H1 (cell line): ENCODE measurements around the gene MEF2D. TPM values are rescaled to one million over a fixed set of nuclear protein-coding genes. Genes with fewer than 3 reads are reported as not detected.
A peak's percentile ranks its signal among the peaks of the same experiment; 100 is the strongest.

Experiments used
- CTCF ChIA-PET: fragments of 300-600 bp; sonication (Branson Sonifier 250); formaldehyde crosslinking; loops from one replicate; lab custom pipeline; 2021; ENCODE audit not compliant: partially characterized antibody; lab: Charles Lee
- POLR2A ChIA-PET: fragments of 300-600 bp; sonication (Branson Sonifier 250); formaldehyde crosslinking; loops from one replicate; lab custom pipeline; 2021; ENCODE audit warnings: inconsistent platforms; ENCODE audit not compliant: partially characterized antibody; lab: Charles Lee
- DNase-seq, 2 experiments: peaks; one replicate each; pipeline versions ENCODE4 v3.0.0 to v3.0.0-alpha.2; 2010 to 2022; ENCODE audit warnings: low spot score in 2 of 2, low read depth in 1 of 2, mixed read lengths in 1 of 2
- FAIRE-seq: peaks from 2 replicates; lab custom pipeline; 2011; peaks lifted over from hg19 to GRCh38; lab: Jason Lieb, UNC
- H2AFZ ChIP-seq: 2 replicates; pipeline ENCODE4 v1.8.1; 2012; ENCODE audit warnings: low read length, inconsistent platforms
- H2AK5ac ChIP-seq: 2 replicates; pipeline ENCODE4 v1.6.1; 2013; ENCODE audit warnings: low read depth, low read length
- H2BK120ac ChIP-seq: replicated peaks from 2 replicates; pipeline ENCODE3; 2013; ENCODE audit warnings: low read depth, low read length, inconsistent platforms
- H2BK12ac ChIP-seq: 2 replicates; pipeline ENCODE4 v1.6.1; 2013; ENCODE audit warnings: low read depth, low read length
- H2BK15ac ChIP-seq: 2 replicates; pipeline ENCODE4 v1.6.1; 2013; ENCODE audit warnings: low read length
- H2BK20ac ChIP-seq: 2 replicates; pipeline ENCODE4 v1.6.1; 2013; ENCODE audit warnings: low read length
- H2BK5ac ChIP-seq: 2 replicates; pipeline ENCODE4 v1.6.1; 2013; ENCODE audit warnings: low read depth, low read length
- H3K14ac ChIP-seq: 2 replicates; pipeline ENCODE4 v1.6.1; 2013; ENCODE audit warnings: inconsistent platforms; ENCODE audit not compliant: insufficient read length
- H3K18ac ChIP-seq: 2 replicates; pipeline ENCODE4 v1.6.1; 2013; ENCODE audit warnings: low read length; ENCODE audit errors: extremely low read depth
- H3K23ac ChIP-seq: 2 replicates; pipeline ENCODE4 v1.6.1; 2013; ENCODE audit warnings: inconsistent platforms; ENCODE audit not compliant: insufficient read length
- H3K23me2 ChIP-seq: 2 replicates; pipeline ENCODE4 v1.6.1; 2013; ENCODE audit warnings: low read depth, low read length
- H3K27ac ChIP-seq: 2 replicates; pipeline ENCODE4 v1.6.1; 2011; ENCODE audit warnings: low read depth, low read length, inconsistent platforms
- H3K27me3 ChIP-seq, 4 experiments: replicated peaks in 1 of 4; 1 replicate in 1 of 4; 2 replicates in 3 of 4; pipeline versions ENCODE4 v1.6.1 to v1.8.1; 2011 to 2013; ENCODE audit warnings: low read length in 3 of 4, mild to moderate bottlenecking in 3 of 4, inconsistent platforms in 2 of 4, mixed read lengths in 2 of 4, moderate library complexity in 1 of 4; ENCODE audit not compliant: control insufficient read depth in 3 of 4, insufficient read depth in 3 of 4; ENCODE audit errors: extremely low read depth in 1 of 4
- H3K36me3 ChIP-seq, 4 experiments: 2 replicates each; pipeline versions ENCODE4 v1.6.1 to v1.8.1; 2011 to 2013; ENCODE audit warnings: mild to moderate bottlenecking in 4 of 4, low read length in 3 of 4, moderate library complexity in 2 of 4, control low read depth in 1 of 4, inconsistent platforms in 1 of 4; ENCODE audit not compliant: insufficient read depth in 4 of 4, control insufficient read depth in 2 of 4
- H3K4ac ChIP-seq: replicated peaks from 2 replicates; pipeline ENCODE3; 2013; ENCODE audit warnings: low read length, low read depth, mixed read lengths, inconsistent platforms; ENCODE audit not compliant: insufficient read length
- H3K4me1 ChIP-seq, 4 experiments: replicated peaks in 1 of 4; 1 replicate in 1 of 4; 2 replicates in 3 of 4; pipeline versions ENCODE4 v1.6.1 to v1.8.1; 2011 to 2013; ENCODE audit warnings: low read length in 3 of 4, inconsistent platforms in 2 of 4, mixed read lengths in 1 of 4; ENCODE audit not compliant: insufficient read depth in 4 of 4, control insufficient read depth in 3 of 4
- H3K4me2 ChIP-seq, 2 experiments: 2 replicates each; pipeline versions ENCODE4 v1.6.1 to v1.8.1; 2011 to 2013; ENCODE audit warnings: low read depth in 2 of 2, low read length in 2 of 2, control low read depth in 1 of 2, inconsistent platforms in 1 of 2, mild to moderate bottlenecking in 1 of 2; ENCODE audit not compliant: insufficient read depth in 1 of 2
- H3K4me3 ChIP-seq, 4 experiments: fragments of 200-600, 300-600 bp in 1 of 4; sonication (generic), shearing (Covaris generic), sonication (Bioruptor Twin) in 1 of 4; 2 replicates each; pipeline versions ENCODE4 v1.5.1 to v1.8.1; 2011 to 2016; ENCODE audit warnings: low read length in 4 of 4, low read depth in 3 of 4, control low read depth in 2 of 4, inconsistent platforms in 2 of 4, mild to moderate bottlenecking in 2 of 4, mixed read lengths in 1 of 4, moderate library complexity in 1 of 4; ENCODE audit not compliant: insufficient read depth in 2 of 4; ENCODE audit errors: extremely low read depth in 1 of 4
- H3K56ac ChIP-seq: replicated peaks from 2 replicates; pipeline ENCODE3; 2013; ENCODE audit warnings: low read depth, mild to moderate bottlenecking, mixed read lengths, low read length, inconsistent platforms; ENCODE audit not compliant: insufficient read length
- H3K79me1 ChIP-seq: 2 replicates; pipeline ENCODE4 v1.6.1; 2013; ENCODE audit warnings: low read depth, low read length, control low read depth
- H3K79me2 ChIP-seq, 2 experiments: 2 replicates each; pipeline versions ENCODE4 v1.6.1 to v1.8.1; 2012 to 2013; ENCODE audit warnings: low read length in 2 of 2, mild to moderate bottlenecking in 2 of 2, inconsistent platforms in 1 of 2; ENCODE audit not compliant: insufficient read depth in 2 of 2, control insufficient read depth in 1 of 2
- H3K9ac ChIP-seq, 4 experiments: replicated peaks in 1 of 4; 1 replicate in 1 of 4; 2 replicates in 3 of 4; pipeline versions ENCODE4 v1.6.1 to v1.8.1; 2011 to 2013; ENCODE audit warnings: low read depth in 3 of 4, low read length in 3 of 4, control low read depth in 2 of 4, mild to moderate bottlenecking in 2 of 4, moderate library complexity in 2 of 4, inconsistent platforms in 1 of 4; ENCODE audit errors: extremely low read depth in 1 of 4
- H3K9me3 ChIP-seq, 2 experiments: 2 replicates each; pipeline versions ENCODE4 v1.6.1 to v1.8.1; 2012 to 2013; ENCODE audit warnings: mild to moderate bottlenecking in 2 of 2, moderate library complexity in 2 of 2, control low read depth in 1 of 2, inconsistent platforms in 1 of 2, low read depth in 1 of 2, low read length in 1 of 2, mixed read lengths in 1 of 2; ENCODE audit not compliant: insufficient read depth in 2 of 2
- H4K20me1 ChIP-seq, 2 experiments: replicated peaks in 1 of 2; 2 replicates each; pipeline versions ENCODE3 to v1.8.1; 2011 to 2013; ENCODE audit warnings: inconsistent platforms in 2 of 2, low read length in 2 of 2, mild to moderate bottlenecking in 1 of 2; ENCODE audit not compliant: insufficient read depth in 2 of 2, control insufficient read depth in 1 of 2
- H4K5ac ChIP-seq: 2 replicates; pipeline ENCODE4 v1.6.1; 2013; ENCODE audit warnings: low read length, low read depth, mixed read lengths, inconsistent platforms; ENCODE audit not compliant: insufficient read length
- H4K8ac ChIP-seq: 2 replicates; pipeline ENCODE4 v1.8.0; 2013; ENCODE audit warnings: mild to moderate bottlenecking, moderate library complexity, low read length, inconsistent platforms; ENCODE audit not compliant: insufficient read depth; ENCODE audit errors: extremely low read depth
- H4K91ac ChIP-seq: replicated peaks from 2 replicates; pipeline ENCODE3; 2013; ENCODE audit warnings: low read length, mixed read lengths, inconsistent platforms; ENCODE audit not compliant: insufficient read length
- ATF2 ChIP-seq: IDR thresholded peaks from 2 replicates; pipeline ENCODE4 v1.6.1; 2012; ENCODE audit warnings: low read length, inconsistent platforms
- BACH1 ChIP-seq: IDR thresholded peaks from 2 replicates; pipeline ENCODE4 v1.6.1; 2012; ENCODE audit warnings: low read length, improper control_type of control experiment
- HDAC6 ChIP-seq: IDR thresholded peaks from one replicate; pipeline ENCODE4 v1.7.1; 2012; ENCODE audit warnings: low read depth, mild to moderate bottlenecking, inconsistent platforms, low read length, moderate library complexity
- KDM1A ChIP-seq: fragments of 200-600, 300-600 bp; sonication (generic); IDR thresholded peaks from 2 replicates; pipeline ENCODE4 v1.7.1; 2016; ENCODE audit warnings: mild to moderate bottlenecking, low read length, borderline replicate concordance
- POU5F1 ChIP-seq: IDR thresholded peaks from 2 replicates; pipeline ENCODE4 v1.6.1; 2011; ENCODE audit warnings: low read depth, mild to moderate bottlenecking, low read length, moderate library complexity
- RAD21 ChIP-seq, 2 experiments: IDR thresholded peaks in 1 of 2; conservative IDR thresholded peaks in 1 of 2; 2 replicates each; pipeline ENCODE4 v1.6.1; 2011; ENCODE audit warnings: low read depth in 2 of 2, low read length in 2 of 2, improper control_type of control experiment in 1 of 2, inconsistent platforms in 1 of 2, mild to moderate bottlenecking in 1 of 2, moderate library complexity in 1 of 2
- TAF1 ChIP-seq: IDR thresholded peaks from 2 replicates; pipeline ENCODE4 v1.6.1; 2011; ENCODE audit warnings: mild to moderate bottlenecking, low read depth, low read length
- ZNF274 ChIP-seq: IDR thresholded peaks from 2 replicates; pipeline ENCODE4 v1.7.0; 2012; ENCODE audit warnings: low read length, borderline replicate concordance; ENCODE audit errors: extremely low read depth
- WGBS, 2 experiments: shearing (Covaris generic) in 1 of 2; methylation state at CpG; one replicate each; pipeline versions ENCODE4 v1.1.6 to v1.1.7; 2013 to 2015; ENCODE audit warnings: low lambda C conversion rate in 2 of 2, mixed read lengths in 2 of 2, inconsistent platforms in 1 of 2, low coverage in 1 of 2, missing lambda C conversion rate in 1 of 2; ENCODE audit not compliant: insufficient replicate concordance in 2 of 2, insufficient coverage in 1 of 2, insufficient read length in 1 of 2; ENCODE audit errors: extremely low coverage in 1 of 2, missing lambda C conversion rate in 1 of 2; 5-methylcytosine and 5-hydroxymethylcytosine counted together
- polyA plus RNA-seq, 7 experiments: library from polyadenylated mRNA; depleted of rRNA in 3 of 7; stranded (reverse) in 5 of 7; unstranded in 2 of 7; fragments of >200 nt in 5 of 7; fragments of 200-250 nt in 2 of 7; gene quantifications; 1 replicate in 5 of 7; 2 replicates in 1 of 7; 4 replicates in 1 of 7; pipeline versions ENCODE4 v1.2.1 to v1.2.3, GENCODE V29; 2011 to 2013; ENCODE audit warnings: missing spikeins in 2 of 7, mixed read lengths in 2 of 7
- total RNA-seq: library from RNA; stranded (reverse); fragmentation: NEBNext Ultra II Directional; extraction: Animal tissue kit (Norgen Biotek cat#: 25700); gene quantifications from 2 replicates; pipeline ENCODE4 v1.2.1, GENCODE V29; 2021

Gene MEF2D
- total and polyA plus RNA-seq, 2 of the 8 experiments (the other 6 are each of a cell fraction or from before 2014, with no cell fraction given) = 17.3 to 20.3 TPM

DNA sequence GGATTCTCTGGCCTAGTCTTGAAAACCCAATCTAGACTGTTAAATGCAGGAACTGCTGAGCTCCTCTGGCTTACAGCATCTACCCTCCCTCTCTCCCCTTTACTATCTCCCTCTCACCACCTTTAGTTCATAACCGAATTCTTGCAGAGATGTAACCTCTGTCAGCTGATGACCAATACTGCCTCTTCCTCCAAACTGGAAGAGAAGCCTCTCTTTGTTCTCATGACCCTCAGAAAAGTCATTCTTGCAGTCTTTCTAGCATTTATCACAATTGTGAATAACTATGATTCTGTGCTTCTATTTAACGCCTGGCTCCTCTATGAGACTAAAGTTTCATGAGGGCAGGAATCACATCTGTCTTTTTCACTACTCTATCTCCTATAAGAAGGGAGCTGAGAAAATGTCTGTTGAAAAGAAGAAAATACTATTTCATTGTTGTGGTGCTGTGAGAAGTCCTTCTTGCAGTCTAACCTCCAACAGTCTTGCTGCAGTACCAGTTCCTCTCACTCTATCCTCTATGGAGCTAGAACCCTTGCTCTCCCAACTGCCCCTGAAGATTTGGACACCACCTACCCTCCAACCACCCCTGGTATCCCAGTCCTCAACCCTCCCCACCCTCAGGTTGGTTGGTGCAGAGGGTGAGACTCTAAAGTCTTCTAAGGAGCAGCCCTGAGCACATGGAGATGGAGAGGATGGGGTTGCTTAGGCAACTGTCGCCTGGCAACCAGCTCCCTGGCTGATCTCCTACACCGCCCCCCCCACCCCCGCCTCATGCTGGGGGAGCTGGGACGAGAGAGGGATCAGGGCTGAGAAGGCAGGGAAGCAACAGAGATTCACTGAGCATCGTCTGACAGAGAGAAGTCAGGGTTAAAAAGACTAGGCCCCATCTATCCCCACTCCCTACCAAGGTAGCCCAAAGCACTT, 13.9 kb downstream of the MEF2D start:
- Histone ChIP-seq H3K79me2 (peaks cover 0 to 54% of the 10 kb centered on the region in 2 experiments; a peak in 2 of 4 replicates), H3K23me2 (no peaks in the 10 kb centered on the region; the same call in 1 of the 2 replicates), H2BK5ac (no peak overlapping the region), H3K27ac (no peak overlapping the region), H3K14ac (no peak overlapping the region), H3K4me3 (no peak overlapping the region), H3K23ac (no peak overlapping the region), H3K79me1 (peaks cover 19% of the 10 kb centered on the region), H3K9ac (no peak overlapping the region), H2BK15ac (no peak overlapping the region), H3K36me3 (peaks cover 0 to 10% (median 3%) of the 10 kb centered on the region in 4 experiments; a peak in 4 of 8 replicates), H3K9me3 (no peaks in the 10 kb centered on the region), H2BK12ac (no peak overlapping the region), H4K5ac (no peak overlapping the region), H4K91ac (no peak overlapping the region), H3K4ac (no peak overlapping the region), H2AK5ac (no peak overlapping the region), H4K8ac (no peak overlapping the region), H3K4me2 (no peak overlapping the region), H2BK20ac (no peak overlapping the region), H4K20me1 (peaks cover 3 to 22% of the 10 kb centered on the region in 2 experiments), H3K56ac (no peak overlapping the region), H3K4me1 (peaks cover 9 to 36% (median 26%) of the 10 kb centered on the region in 4 experiments), H2BK120ac (no peak overlapping the region), H3K18ac (no peak overlapping the region), H3K27me3 (no peaks in the 10 kb centered on the region), H2AFZ (no peak overlapping the region)
- ChIA-PET POLR2A (interaction anchor here (0.6 to 16.1 kb wide), 4 partner anchors 9 to 39 kb away, joined by 3 to 166 read pairs (median 4); partner anchors contain the start of gene MEF2D), CTCF (interaction anchor here (0.6 to 8.8 kb wide), 12 partner anchors 9 to 888 kb away, joined by 3 to 236 read pairs (median 3); partner anchors contain the start of gene MEF2D)
- 76% methylated on average over 4 of the region's 7 CpGs; no CpG with 5 or more reads in 1 of the 2 experiments for WGBS, 2 experiments
- DNase-seq (no peak), FAIRE-seq (no peak)
- TF ChIP-seq RAD21 (IDR thresholded peaks at IDR 0.05 in 1 of 2, conservative IDR thresholded peaks at IDR 0.05 in 1 of 2; ENCODE audit: low read depth in 2 of 2, low read length in 2 of 2) (no peak), TAF1 (no peak), HDAC6 (no peak), ZNF274 (no peak), BACH1 (no peak), POU5F1 (no peak), ATF2 (no peak), KDM1A (peak; percentile 89)
